ENCODE data around the gene CRABP2.

Gene CRABP2

GRCh38 chr1:156750191-156750672 is 44.8 kb upstream of the CRABP2 start:
- TF ChIP-seq CTCF (IDR thresholded peaks at IDR 0.05; ENCODE audit: low read depth, low read length, missing control alignments) = no peak
- DNase-seq (ENCODE audit: extremely low read depth, low read depth) = no peak
- H3K4me3 ChIP-seq (replicated peaks; ENCODE audit: low read depth, low read length) = peak overlapping the region; percentile 94

- no peak for TF ChIP-seq CTCF (IDR thresholded peaks at IDR 0.05; ENCODE audit: low read depth, low read length, missing control alignments)
- H3K4me3 ChIP-seq (replicated peaks; ENCODE audit: low read depth, low read length) = peak overlapping the region; percentile 94
- DNase-seq (ENCODE audit: extremely low read depth, low read depth) = no peak
Measured at GRCh38 chr1:156749419-156750118, 44.2 kb upstream of the CRABP2 start.

DNA sequence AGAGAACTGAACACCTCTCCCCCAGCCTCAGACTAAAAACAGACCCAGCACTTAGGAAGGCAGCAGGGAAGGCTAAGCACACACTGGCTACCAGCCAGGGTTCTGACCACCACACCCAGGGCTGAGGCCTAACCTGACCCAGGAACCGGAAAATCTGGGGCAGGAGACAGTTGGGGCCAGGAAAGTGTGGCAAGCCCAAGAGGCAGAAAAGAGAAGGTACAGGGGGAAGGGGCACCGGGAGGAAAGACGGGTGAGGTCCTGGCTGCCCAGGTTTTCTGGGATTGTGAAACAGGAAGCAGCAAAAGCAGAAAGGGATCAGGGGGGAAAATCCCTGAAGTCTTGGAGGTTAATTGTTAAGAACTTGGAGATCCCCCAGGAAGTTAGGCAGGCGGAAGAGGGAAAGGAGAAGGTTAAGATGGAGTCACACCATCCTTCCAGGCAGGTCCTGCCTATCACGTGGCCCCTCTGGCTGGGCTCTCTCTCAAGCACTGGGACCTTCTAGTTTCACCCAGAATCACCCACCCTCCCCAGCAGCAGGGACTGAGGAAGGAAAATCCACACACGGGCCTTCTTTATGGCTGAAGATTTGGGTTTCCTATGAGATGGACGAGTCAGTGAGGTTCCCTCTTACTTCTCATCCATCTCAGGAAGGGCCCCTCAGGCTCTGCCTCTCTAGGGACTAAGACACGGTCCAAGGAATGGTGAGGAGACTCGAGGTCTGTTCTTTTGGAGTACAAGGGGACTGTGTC is 43.5 kb upstream of the CRABP2 start:
- no peak for DNase-seq (ENCODE audit: extremely low read depth, low read depth)
- peak overlapping the region; percentile 94 for H3K4me3 ChIP-seq (replicated peaks; ENCODE audit: low read depth, low read length)
- no peak for TF ChIP-seq CTCF (IDR thresholded peaks at IDR 0.05; ENCODE audit: low read depth, low read length, missing control alignments)

GRCh38 chr1:156747742-156748669 is 42.6 kb upstream of the CRABP2 start:
- no peak for DNase-seq (ENCODE audit: extremely low read depth, low read depth)
- peak overlapping the region; percentile 94 for H3K4me3 ChIP-seq (replicated peaks; ENCODE audit: low read depth, low read length)
- TF ChIP-seq CTCF (IDR thresholded peaks at IDR 0.05; ENCODE audit: low read depth, low read length, missing control alignments) = no peak

- DNase-seq (ENCODE audit: extremely low read depth, low read depth) = peak; percentile 81
- TF ChIP-seq CTCF (IDR thresholded peaks at IDR 0.05; ENCODE audit: low read depth, low read length, missing control alignments) = peak; percentile 33
- H3K4me3 ChIP-seq (replicated peaks; ENCODE audit: low read depth, low read length) = peak overlapping the region; percentile 94
Measured at GRCh38 chr1:156746728-156747631, 41.6 kb upstream of the CRABP2 start.

DNA sequence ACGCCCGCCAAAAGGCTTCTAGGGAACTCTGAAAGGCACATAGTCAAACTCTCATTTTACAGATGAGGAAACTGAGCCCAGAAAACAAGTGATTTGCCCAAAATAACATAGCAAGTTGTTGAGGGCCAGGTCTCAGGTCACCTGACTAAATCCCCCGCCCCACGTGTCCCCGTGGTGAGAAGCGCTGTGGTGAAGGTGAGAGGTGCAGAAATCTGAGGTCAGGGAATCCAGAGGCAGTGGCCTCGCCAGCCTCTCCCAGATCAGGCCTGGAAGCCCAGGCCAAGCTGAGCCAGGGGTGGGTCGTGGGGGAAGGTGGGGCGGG is 41.0 kb upstream of the CRABP2 start:
- no peak for TF ChIP-seq CTCF (IDR thresholded peaks at IDR 0.05; ENCODE audit: low read depth, low read length, missing control alignments)
- no peak for DNase-seq (ENCODE audit: extremely low read depth, low read depth)
- H3K4me3 ChIP-seq (replicated peaks; ENCODE audit: low read depth, low read length) = peak overlapping the region; percentile 94
